NCI-H1105 treated with DMSO at 0.1 percent for 48 hours (cell line): ENCODE results near the gene TRAF5.
"Not testable (repeated sequence)": the region's sequence is repeated elsewhere in the genome, so short reads cannot be mapped to it uniquely, and the experiment has no call there.

Experiments used
- DNase-seq: peaks from one replicate; lab custom pipeline; 2025; lab: John Stamatoyannopoulos, UW

The TRAF5 gene

DNA sequence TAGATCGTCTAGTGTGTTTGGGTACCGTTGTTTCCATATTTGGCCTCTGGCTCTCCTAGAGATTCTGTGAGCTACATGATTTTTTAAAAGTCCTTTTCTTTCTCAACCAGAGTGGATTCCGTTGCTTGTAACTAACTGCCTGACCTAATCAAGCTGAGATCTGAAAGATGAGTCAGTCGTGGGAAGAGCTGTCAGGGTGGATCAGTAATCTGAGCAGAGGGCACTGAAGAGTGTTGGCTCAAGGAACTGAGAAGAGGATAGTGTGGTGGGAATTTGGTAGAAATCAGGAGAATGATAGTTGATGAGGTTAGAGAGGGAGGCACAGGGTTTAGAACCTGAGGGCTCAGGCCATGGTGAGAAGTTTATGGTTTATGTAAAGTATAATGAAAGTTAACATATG, 52.2 kb downstream of the TRAF5 start:
- DNase-seq = no peak

DNA sequence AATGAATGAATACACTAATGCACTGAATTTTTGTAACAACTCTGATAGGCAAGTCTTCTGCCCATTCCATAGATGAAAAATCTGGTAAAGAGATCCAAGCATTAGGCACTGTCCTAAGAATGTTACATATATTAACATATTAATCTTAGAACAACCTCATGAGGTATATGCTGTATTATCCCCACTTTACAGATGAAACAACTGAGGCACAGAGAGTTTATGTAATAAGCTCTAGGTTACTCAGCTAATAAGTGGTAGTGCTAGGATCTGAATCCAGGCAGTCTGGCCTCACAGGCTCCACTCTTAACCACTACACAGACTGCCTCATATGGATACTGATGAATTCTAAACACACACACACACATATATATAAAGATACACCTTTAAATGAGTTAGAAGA, 52.8 kb downstream of the TRAF5 start:
- no peak for DNase-seq

GRCh38 chr1:211381481-211382181, 55.0 kb downstream of the TRAF5 start:
- peak; percentile 10 for DNase-seq

DNA sequence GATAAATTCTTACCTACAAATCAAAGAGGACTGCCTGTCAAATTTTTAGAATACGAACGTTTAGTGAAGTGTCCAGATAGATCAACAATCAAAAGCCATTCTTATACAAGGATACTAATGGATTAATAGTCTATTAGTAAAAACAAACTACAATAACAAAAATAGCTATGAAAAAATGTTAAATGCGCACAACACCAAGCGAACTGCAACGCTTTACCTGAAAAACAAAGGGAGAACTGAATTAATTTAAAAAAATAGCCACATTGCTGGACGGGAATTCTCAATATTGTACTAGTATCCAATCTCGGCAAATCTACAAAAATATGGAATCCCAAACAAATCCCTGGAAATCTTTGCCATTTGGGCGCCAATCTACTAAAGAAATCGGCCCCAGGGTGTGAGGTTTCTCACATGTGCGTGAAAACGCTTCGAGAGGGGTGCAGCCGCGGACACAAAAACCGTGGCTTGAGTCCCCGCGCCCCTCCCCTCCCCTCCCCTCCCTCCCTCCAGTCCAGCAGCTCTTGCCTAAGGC, 55.6 kb downstream of the TRAF5 start:
- no peak for DNase-seq

- DNase-seq = peak; percentile 91
These were observed 56.3 kb downstream of the TRAF5 start for GRCh38 chr1:211382714-211383480.

DNA sequence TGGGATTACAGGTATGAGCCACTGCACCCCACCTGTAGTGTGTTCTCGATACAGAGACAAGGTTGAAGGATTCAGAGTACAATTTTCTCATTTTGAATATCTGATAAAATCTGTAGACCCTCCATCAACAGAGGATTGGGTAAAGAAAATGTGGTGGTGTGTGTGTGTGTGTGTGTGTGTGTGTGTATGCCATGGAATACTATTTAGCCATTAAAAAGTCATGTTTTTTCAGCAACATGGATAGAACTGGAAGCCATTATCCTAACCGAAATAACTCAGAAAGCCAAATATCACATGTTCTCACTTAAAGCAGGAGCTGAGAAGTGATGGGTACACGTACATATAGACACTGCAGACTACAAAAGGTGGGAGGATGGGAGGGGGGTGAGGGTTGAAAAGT, 57.9 kb downstream of the TRAF5 start:
- no peak for DNase-seq

- DNase-seq = no peak
These were observed 60.3 kb downstream of the TRAF5 start for GRCh38 chr1:211386921-211387320.

DNA sequence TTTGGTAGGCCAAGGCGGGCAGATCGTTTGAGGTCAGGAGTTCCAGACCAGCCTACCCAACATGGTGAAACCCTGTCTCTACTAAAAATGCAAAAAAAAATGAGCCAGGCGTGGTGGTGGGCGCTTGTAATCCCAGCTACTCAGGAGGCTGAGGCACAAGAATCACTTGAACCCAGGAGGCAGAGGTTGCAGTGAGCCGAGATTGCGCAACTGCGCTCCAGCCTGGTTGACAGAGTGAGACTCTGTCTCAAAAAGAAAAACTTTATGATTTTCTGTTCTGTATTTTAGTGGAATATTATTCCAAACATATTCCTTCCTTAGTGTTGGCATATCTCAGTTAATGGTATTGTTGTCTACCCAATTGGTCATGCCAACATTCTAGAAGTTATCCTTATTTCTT, 64.2 kb downstream of the TRAF5 start:
- not testable (repeated sequence) for DNase-seq

DNA sequence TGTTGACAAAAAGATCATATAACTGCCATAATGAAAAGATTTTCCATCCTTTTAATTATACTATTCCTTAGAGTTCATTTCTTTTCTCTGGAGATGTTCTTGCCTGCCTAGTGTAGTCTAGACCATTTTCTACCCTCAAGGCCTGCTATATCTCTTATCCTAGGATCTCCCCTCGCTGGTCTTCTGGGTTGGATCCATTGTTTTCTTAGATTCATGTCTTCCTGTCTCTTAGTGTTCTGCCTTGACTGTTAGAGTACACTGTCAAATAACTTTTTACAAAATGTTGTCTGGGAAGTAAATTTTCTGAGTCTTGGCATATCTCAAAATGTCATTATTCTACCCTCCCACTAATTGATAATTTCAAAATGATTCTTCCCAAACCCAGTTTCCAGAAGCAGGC, 66.6 kb downstream of the TRAF5 start:
- DNase-seq = no peak

DNA sequence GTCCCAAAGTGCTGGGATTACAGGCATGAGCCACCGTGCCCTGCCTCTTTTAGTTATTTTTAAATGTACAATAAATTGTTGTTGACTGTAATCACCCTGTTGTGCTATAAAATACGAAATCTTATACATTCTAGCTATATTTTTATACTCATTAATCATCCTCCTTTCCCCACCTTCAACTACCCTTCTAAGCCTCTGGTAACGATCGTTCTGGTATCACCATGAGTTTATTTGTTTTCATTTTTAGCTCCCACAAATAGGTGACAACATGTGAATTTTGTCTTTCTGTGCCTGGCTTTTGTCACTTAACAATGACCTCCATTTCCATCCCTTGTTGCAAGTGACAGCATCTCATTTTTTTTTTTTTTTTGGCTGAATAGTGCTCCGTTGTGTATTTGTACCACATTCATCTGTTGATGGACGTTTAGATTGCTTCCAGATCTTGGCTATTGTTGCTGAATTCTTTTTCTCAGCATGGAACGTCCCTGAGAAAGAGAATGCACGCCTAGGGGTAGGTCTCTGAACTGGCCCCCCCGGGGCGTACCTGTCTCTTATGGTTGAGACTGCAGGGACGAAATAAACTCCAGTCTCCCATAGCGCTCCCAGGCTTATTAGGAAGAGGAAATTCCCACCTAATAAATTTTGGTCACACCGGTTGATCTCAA, 71.8 kb downstream of the TRAF5 start:
- DNase-seq = not testable (repeated sequence)

GRCh38 chr1:211399851-211400393, 73.3 kb downstream of the TRAF5 start:
- DNase-seq = not testable (repeated sequence)

DNA sequence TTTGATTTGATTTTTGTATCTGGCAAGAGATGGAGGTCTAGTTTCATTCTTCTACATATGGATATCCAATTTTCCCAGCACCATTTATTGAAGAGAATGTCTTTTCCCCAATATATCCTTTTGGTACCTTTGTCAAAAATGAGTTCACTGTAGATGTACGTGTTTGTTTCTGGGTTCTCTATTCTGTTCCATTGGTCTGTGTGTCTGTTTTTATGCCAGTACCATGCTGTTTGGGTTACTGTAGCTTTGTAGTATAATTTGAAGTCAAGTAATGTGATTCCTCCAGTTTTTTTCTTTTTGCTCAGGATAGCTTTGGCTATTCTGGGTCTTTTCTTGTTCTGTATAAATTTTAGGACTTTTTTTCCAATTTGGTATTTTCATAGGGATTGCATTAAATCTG, 75.1 kb downstream of the TRAF5 start:
- not testable (repeated sequence) for DNase-seq

DNA sequence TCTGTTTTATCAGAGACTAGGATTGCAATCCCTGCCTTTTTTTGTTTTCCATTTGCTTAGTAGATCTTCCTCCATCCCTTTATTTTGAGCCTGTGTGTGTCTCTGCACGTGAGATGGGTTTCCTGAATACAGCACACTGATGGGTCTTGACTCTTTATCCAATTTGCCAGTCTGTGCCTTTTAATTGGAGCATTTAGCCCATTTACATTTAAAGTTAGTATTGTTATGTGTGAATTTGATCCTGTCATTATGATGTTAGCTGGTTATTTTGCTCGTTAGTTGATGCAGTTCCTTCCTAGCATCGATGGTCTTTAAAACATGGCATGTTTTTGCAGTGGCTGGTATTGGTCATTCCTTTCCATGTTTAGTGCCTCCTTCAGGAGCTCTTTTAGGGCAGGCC, 79.5 kb downstream of the TRAF5 start:
- not testable (repeated sequence) for DNase-seq

GRCh38 chr1:211407749-211408148, 81.1 kb downstream of the TRAF5 start:
- DNase-seq = not testable (repeated sequence)

GRCh38 chr1:211411639-211412038, 85.0 kb downstream of the TRAF5 start:
- DNase-seq = no peak

DNA sequence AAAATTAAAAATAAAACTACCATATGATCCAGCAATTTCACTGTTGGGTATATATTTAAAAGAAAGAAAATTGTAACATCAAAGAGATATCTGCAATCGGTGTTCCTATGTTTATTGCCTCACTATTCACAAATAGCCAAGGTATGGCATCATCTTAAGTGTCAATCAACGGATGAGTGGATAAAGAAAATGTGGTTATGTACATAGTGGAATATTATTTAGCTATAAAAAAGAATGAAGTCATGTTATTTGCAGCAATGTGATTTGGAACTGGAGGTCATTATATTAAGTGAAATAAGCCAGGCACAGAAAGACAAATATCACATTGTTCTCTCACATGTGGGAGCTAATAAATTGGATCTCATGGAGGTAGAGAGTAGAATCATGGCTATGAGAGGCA, 89.1 kb downstream of the TRAF5 start:
- no peak for DNase-seq

- not testable (repeated sequence) for DNase-seq
These were observed 89.6 kb downstream of the TRAF5 start for GRCh38 chr1:211416246-211416627.

- DNase-seq = not testable (repeated sequence)
These were observed 90.1 kb downstream of the TRAF5 start for GRCh38 chr1:211416628-211417323.

DNA sequence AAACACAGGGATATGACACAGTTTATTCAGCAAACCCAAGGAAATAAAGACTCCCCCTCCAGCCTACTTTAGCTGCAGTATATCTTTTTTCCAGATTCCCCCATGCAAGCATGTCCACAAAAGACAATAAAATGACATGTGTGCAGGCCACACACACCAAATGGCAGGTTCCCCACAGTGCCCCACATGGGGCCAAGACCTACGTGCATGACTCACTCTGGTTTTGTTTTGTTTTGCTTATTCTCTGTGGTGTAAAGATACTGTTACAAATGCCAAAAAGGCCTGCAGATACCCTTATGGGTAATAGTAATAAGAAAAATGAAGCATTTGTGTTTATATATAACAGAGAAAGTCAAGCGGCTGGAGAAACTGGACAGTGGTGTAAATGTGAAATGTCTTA, 93.8 kb downstream of the TRAF5 start:
- no peak for DNase-seq

GRCh38 chr1:211420845-211421454, 94.3 kb downstream of the TRAF5 start:
- no peak for DNase-seq

DNA sequence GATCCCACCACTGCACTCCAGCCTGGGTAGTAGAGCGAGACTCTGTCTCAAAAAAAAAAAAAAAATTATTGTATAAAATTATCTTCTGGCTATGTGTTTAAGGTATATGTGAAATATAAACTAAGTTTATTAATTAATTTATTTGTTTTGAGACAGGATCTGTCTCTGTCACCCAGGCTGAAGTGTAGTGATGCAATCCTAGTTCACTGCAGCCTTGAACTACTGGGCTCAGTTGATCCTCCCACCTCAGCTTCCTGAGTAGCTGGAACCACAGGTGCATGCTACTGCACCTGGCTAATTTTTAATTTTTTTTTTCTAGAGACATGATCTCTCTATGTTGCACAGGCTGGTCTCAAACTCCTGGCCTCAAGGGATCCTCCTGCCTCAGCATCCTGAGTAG, 97.4 kb downstream of the TRAF5 start:
- no peak for DNase-seq
